Measurements from ENCODE around the gene CEP72.

Gene CEP72

DNA sequence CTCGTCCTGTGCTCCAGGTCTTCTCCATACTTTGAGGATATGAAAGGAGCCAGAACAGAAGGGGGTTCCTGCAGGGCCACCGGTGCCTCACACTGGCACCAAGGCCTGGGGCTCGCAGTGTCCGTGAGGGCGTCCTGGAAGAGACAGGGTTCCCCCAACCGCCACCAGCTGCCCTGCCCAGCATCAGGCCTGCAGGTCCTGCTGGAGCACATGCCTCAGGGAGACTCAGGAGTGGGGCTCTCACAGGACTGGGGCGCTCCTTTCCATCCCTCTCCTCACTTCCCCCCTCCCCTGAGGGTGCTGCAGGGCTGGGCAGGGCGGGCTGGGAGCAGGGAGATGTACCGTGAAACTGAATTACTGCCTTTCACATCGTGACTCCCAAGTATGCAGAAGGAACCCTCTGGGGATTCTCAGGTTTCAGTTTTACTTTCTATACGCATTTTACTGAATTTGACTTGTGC lies 31.7 kb downstream of the CEP72 start:
- ATAC-seq, result no peak
- H3K4me3 Mint-ChIP-seq, result no peak overlapping the region
- no peaks in the 10 kb centered on the region for H3K9me3 Mint-ChIP-seq
- H3K36me3 Mint-ChIP-seq, result peaks cover 41% of the 10 kb centered on the region
- no peak for DNase-seq (ENCODE audit: low spot score in 2 of 2)
- H3K4me1 Mint-ChIP-seq, result peaks cover 6% of the 10 kb centered on the region
- no peak overlapping the region for H3K27ac Mint-ChIP-seq

DNA sequence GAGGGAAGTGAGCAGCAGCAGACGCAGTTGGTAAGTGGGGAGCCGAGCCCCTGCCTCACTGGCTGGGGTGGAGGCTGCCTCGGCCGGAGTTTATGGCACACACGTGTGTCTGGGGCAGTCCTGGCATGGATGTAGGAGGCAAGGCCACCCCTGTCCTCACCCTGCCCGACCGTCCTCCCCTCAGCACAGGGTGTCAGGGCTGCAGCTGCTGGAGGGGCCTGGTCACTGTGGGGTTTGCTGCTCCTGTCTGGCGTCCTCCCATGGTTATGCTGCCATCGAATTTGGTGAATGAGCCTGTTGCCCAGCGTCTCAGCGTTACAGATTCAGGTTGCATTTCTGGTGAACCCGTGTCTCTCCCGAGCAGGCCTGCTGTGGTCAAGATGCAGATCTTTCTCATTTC lies 32.4 kb downstream of the CEP72 start:
- peaks cover 6% of the 10 kb centered on the region for H3K4me1 Mint-ChIP-seq
- H3K27ac Mint-ChIP-seq, result no peak overlapping the region
- ATAC-seq, result no peak
- H3K9me3 Mint-ChIP-seq, result no peaks in the 10 kb centered on the region
- peaks cover 36% of the 10 kb centered on the region for H3K36me3 Mint-ChIP-seq
- DNase-seq (ENCODE audit: low spot score in 2 of 2), result no peak
- H3K4me3 Mint-ChIP-seq, result no peak overlapping the region

DNA sequence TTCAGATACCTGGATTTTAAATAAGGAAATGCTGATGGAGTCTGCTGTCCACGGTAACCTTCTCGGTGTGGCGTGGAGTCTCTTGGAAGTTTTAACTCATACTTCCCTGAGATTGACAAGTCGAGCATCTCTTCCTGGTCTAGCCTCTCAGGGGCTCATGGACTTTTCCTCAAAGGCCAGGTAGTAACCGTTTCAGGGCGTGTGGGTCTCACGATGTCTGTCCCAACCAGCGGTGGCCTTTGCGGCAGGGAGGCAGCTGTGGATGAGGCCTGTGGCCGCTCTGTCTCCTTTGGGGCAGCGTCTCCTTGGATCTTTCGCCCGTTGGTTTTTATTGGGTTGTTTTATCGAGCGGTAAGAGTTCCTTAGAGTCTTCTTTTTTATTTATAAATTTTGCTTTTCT lies 32.8 kb downstream of the CEP72 start:
- H3K27ac Mint-ChIP-seq, result no peak overlapping the region
- no peak for ATAC-seq

DNA sequence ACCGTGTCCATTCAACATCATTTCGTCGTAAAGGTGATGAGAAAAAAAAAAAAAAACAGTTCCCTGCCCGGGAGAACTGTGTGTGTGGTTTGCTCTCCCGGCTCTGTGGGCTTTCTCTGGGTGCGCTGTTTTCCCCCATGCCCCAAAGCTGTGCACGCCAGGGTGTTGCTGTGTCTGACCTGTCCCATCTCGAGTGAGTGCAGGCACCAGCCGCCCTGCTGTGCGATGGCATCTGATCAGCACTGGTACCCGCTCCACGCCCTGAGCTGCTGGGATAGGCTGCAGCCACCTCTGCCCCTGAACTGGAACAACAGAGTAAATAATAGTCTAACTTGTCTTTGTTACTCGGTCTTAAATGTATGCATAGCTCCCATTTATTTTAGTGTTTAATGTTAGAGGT lies 33.3 kb downstream of the CEP72 start:
- no peak for DNase-seq (ENCODE audit: low spot score in 2 of 2)
- Mint-ChIP-seq H3K36me3 (peaks cover 30% of the 10 kb centered on the region), H3K4me3 (no peak overlapping the region), H3K4me1 (peaks cover 6% of the 10 kb centered on the region), H3K27ac (no peak overlapping the region), H3K9me3 (no peaks in the 10 kb centered on the region)
- no peak for ATAC-seq

More for the DNA sequence above, 32.8 kb downstream of the CEP72 start:
- Mint-ChIP-seq H3K4me1 (peaks cover 6% of the 10 kb centered on the region), H3K4me3 (no peak overlapping the region), H3K36me3 (peaks cover 35% of the 10 kb centered on the region), H3K9me3 (no peaks in the 10 kb centered on the region)
- DNase-seq (ENCODE audit: low spot score in 2 of 2), result no peak

DNA sequence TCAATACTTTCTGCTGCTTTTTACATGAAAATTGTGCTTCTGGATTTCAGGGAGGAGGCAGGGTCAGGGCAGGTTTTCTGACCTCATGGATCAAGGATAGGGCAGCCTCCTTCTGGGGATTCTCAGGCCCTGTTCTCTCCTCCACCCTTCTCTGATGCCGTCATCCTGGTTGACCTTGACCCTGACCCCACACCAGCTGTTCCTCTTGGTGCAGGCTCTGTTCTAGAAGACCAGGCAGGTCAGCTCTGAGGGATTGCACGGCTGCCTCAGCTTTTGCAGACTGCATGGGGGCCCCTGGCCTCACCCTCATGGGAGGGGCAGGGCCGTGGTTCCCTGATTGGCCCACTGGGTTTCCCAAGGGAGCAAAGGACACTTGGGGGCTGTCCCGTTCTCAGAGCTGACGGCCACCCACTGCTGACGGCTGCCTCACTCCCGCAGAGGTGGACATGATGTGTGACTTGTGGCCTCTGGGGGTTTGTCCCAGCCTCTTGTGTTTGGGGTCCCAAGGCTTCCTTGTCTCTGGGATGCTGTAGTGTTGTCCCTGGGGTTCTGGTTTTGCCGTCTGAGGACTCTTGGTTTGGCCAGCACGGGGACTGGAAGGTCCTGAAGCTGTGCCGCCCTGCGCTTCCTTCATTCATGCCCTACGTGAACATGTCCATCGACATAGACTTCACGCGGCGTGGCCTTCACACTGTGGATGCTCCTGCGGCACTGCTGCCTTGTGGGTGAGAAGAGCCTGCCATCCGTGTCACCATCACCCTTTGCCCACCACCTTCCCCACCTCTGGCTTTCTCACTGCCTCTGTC lies 34.5 kb downstream of the CEP72 start:
- H3K4me1 Mint-ChIP-seq, result peaks cover 6% of the 10 kb centered on the region
- H3K4me3 Mint-ChIP-seq, result no peak overlapping the region
- H3K36me3 Mint-ChIP-seq, result peaks cover 19% of the 10 kb centered on the region
- DNase-seq (ENCODE audit: low spot score in 2 of 2), result no peak
- ATAC-seq, result no peak
- no peaks in the 10 kb centered on the region for H3K9me3 Mint-ChIP-seq
- no peak overlapping the region for H3K27ac Mint-ChIP-seq

DNA sequence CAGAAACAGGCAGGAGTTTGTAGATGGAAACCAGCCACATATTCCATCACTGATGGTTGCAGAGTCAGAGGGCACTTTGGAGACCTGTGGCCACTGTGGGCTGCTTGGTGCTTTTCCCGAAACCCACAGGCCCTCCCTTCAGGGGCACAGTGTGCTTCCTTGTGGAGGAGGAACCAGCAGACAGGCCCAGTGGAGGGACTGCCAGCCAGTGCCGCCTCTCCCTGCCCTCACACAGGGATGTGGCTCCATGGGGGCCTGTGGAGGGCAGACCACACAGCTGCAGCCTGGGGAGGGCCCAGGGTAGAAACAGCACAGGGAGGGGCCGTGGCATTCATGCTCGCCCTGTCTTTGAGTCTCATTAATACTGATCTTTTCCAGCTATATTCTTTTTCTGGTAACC lies 35.2 kb downstream of the CEP72 start:
- DNase-seq (ENCODE audit: low spot score in 2 of 2) (no peak), ATAC-seq (no peak)
- Mint-ChIP-seq H3K4me1 (peaks cover 6% of the 10 kb centered on the region), H3K36me3 (peaks cover 19% of the 10 kb centered on the region), H3K27ac (no peak overlapping the region), H3K9me3 (no peaks in the 10 kb centered on the region), H3K4me3 (no peak overlapping the region)

DNA sequence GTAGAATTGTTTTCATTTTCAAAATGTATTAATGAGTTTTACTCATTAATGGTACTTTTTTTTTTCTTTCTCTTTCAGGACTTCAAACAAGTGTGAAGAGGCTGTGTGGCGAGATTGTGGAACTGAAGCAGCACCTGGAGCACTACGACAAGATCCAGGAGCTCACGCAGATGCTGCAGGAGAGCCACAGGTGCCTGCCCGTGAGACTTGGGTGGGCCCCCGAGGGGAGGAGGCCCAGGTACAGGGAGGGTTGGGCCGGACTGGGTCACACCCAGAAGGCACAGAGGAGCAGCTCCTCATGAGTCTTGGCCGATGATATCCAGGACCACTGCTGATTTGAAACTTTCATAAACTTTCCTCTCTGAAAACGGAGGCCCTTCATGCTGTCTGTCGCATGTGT lies 35.6 kb downstream of the CEP72 start:
- Mint-ChIP-seq H3K9me3 (no peaks in the 10 kb centered on the region), H3K36me3 (peaks cover 19% of the 10 kb centered on the region), H3K4me1 (peaks cover 6% of the 10 kb centered on the region), H3K4me3 (no peak overlapping the region), H3K27ac (no peak overlapping the region)
- ATAC-seq (no peak), DNase-seq (ENCODE audit: low spot score in 2 of 2) (no peak)

DNA sequence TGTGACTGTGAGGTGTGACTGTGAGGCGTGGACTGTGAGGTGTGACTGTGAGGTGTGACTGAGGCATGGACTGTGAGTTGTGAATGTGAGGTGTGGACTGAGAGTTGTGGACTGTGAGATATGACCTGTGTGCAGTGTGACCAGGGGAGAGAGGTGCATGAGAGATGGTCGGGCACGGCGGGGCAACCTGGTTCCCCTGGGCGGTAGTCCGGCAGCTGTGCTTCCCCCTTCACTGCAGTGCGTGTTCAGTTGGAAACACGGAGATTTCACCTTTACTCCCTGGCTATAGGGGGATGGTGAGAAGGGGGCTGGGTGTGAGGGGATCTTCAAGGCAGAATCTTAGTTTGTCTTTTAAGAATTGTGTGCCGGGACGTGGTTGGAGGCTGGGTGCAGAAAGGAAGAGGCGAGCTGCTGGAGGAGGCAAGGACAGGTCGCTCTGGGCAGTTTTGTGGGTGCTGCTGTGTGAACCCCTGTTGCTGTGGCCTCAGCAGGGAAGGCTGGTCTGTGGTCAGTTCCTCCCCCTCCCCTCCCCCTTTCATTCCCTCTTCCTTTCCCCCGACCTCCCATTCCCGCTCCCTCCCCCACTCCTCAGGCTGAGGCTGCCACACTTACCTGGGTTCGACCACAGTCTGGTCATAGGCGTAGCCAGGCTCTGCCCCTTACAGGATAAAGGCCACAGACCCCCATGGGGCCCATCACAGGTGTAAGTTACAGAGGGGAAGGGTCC lies 39.3 kb downstream of the CEP72 start:
- DNase-seq (ENCODE audit: low spot score in 2 of 2) (no peak), ATAC-seq (no peak)
- no peaks in the 10 kb centered on the region for H3K4me1 Mint-ChIP-seq
- H3K27ac Mint-ChIP-seq, result no peak overlapping the region
- H3K36me3 Mint-ChIP-seq, result peaks cover 7% of the 10 kb centered on the region
- no peaks in the 10 kb centered on the region for H3K9me3 Mint-ChIP-seq
- no peak overlapping the region for H3K4me3 Mint-ChIP-seq

DNA sequence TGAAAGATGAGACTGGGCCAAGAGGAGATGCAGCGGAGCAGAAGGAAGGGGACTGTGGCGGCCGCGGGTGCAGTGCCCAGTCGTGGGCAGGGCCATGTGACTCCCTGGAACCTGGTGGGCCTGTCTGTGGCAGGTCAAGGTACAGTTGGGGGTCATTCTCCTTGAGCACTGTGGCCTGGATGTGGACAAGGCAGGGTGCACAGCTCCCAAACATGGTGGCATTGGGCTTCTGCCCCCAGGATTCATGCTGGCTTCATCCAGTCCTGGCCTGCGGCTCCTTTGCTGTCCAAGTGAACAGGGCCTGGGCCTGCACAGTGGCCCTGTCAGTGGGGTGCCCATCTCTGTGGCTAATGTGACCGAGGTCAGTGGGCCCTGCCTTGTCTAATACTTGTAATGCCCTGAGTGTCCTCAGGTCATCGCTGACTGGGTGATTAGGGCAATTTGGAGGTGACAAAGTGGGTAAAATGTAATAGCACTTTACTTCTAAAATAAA lies 39.9 kb downstream of the CEP72 start:
- no peak for DNase-seq (ENCODE audit: low spot score in 2 of 2)
- no peaks in the 10 kb centered on the region for H3K9me3 Mint-ChIP-seq
- peaks cover 12% of the 10 kb centered on the region for H3K36me3 Mint-ChIP-seq
- no peak overlapping the region for H3K4me3 Mint-ChIP-seq
- H3K27ac Mint-ChIP-seq, result no peak overlapping the region
- no peaks in the 10 kb centered on the region for H3K4me1 Mint-ChIP-seq
- no peak for ATAC-seq

DNA sequence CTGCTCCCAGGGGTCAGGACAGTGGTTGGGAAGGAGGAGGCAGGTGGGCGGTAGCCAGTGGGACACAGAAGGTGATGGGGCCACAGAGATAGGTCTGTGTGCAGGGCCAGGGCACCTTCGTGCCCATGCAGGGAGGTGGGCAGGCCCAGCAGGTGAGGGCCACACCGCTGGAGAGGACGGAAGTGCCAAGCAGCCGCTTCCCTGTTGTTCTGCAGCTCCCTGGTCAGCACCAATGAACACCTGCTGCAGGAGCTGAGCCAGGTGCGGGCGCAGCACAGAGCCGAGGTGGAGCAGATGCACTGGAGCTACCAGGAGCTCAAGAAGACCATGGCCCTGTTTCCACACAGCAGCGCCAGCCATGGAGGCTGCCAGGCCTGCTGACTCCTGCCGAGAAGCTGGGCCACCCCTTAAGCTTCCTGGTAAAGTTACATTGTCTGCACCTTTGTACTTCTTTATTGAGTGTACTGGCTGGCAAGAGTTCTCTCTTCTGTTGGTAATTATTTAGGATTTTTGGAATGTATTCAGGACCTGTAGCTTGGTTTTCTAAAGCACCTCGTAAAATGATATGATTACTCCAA lies 40.7 kb downstream of the CEP72 start:
- Mint-ChIP-seq H3K4me3 (no peak overlapping the region), H3K9me3 (no peaks in the 10 kb centered on the region), H3K27ac (no peak overlapping the region), H3K36me3 (peaks cover 20% of the 10 kb centered on the region), H3K4me1 (no peaks in the 10 kb centered on the region)
- no peak for ATAC-seq
- no peak for DNase-seq (ENCODE audit: low spot score in 2 of 2)

DNA sequence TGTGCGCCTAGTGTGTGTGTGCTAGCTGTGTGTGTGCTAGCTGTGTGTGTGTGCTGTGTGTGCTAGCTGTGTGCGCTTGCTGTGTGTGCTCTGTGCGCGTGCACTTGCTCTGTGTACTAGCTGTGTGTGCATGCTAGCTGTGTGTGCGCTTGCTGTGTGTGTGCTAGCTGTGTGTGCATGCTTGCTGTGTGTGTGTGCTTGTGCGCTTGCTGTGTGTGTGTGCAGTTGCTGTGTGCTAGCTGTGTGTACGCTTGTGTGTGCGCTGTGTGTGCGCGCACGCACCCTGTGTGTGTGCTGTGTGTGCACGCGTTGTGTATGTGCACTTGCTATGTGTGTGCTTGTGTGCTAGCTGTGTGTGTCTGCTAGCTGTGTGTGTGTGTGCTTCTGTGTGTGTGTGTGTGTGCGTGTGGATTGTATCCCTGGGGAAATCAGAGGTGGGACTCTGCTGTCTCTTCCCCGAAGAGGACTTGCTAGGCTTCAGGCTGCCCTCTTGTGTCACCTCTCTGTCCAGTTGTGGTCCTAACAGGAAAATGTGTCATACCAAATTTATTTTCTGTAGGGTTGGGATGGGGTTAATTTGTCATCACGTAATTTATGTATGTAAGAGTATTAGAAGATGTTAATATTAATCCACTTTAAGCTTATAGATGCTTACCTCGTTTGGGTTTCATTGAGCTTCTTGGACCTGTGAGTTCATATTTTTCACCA lies 42.1 kb downstream of the CEP72 start:
- peaks cover 32% of the 10 kb centered on the region for H3K36me3 Mint-ChIP-seq
- no peak overlapping the region for H3K27ac Mint-ChIP-seq
- no peak for ATAC-seq
- no peak for DNase-seq (ENCODE audit: low spot score in 2 of 2)
- H3K9me3 Mint-ChIP-seq, result no peaks in the 10 kb centered on the region
- H3K4me3 Mint-ChIP-seq, result no peak overlapping the region
- H3K4me1 Mint-ChIP-seq, result no peaks in the 10 kb centered on the region

DNA sequence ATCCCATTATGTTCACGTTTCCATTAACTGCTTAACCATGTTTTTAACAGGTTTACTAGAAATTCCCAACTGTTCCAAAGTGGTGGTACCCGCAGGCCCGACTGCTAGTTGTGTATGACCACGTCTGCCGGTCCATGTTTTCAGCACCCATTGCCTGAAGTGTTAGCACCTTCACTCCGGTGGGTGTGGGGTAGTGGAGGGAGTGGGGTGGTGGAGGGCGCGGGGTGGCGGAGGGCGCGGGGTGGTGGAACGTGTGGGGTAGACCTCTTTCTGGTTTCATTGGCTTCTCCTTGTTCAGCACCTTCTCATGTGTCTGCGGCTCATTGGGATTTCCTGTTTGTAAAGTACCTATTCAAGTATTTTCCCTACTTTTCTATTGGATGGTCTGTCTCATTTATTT lies 43.3 kb downstream of the CEP72 start:
- no peak for ATAC-seq
- peaks cover 37% of the 10 kb centered on the region for H3K36me3 Mint-ChIP-seq
- H3K9me3 Mint-ChIP-seq, result no peaks in the 10 kb centered on the region
- no peak overlapping the region for H3K27ac Mint-ChIP-seq
- no peaks in the 10 kb centered on the region for H3K4me1 Mint-ChIP-seq
- no peak overlapping the region for H3K4me3 Mint-ChIP-seq
- DNase-seq (ENCODE audit: low spot score in 2 of 2), result no peak

DNA sequence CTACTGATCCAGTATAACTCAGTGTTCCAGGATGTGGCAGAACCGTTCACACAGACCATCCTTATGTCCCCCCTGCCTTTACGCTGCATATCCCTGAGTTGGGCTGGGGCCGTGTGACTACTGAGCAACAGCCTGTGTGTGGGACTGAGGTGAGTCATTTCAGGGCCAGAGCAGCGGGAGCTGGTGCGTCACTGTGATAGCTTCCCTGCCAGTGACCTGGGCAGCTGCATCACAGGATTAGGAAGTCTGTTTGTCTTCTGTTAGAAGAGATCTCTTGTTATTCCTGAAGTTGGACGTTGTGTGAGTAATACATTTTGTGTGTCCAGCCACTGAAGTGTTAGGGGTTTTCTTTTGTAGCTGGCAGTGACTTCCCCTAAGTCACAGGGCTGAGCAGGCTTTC lies 45.4 kb downstream of the CEP72 start:
- no peaks in the 10 kb centered on the region for H3K9me3 Mint-ChIP-seq
- ATAC-seq, result peak; percentile 36
- no peak overlapping the region for H3K4me3 Mint-ChIP-seq
- H3K27ac Mint-ChIP-seq, result peak overlapping the region; percentile 2
- DNase-seq (ENCODE audit: low spot score in 2 of 2), result no peak
- H3K4me1 Mint-ChIP-seq, result no peaks in the 10 kb centered on the region
- peaks cover 48% of the 10 kb centered on the region for H3K36me3 Mint-ChIP-seq

DNA sequence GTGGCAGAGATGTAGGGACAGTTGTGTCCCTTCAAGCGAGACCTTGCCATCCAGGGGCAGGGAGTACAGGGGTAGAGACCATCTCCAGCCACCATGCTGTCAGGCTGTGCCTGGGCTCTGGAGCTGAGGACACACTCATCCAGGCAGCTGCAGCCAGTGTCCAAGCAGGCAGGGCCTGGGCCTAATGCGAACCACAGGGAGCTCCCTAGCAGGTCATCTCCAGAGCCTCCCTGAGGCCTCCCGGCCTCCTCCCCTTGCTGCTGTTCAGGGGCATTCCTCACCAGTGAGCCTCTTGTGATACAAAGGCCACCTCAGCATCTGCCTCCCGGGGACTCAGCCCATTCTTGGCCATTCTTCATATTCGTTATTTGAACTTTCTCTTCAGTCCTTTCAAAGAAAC lies 46.0 kb downstream of the CEP72 start:
- no peak for ATAC-seq
- DNase-seq (ENCODE audit: low spot score in 2 of 2), result no peak
- Mint-ChIP-seq H3K4me1 (no peaks in the 10 kb centered on the region), H3K36me3 (peaks cover 48% of the 10 kb centered on the region), H3K9me3 (no peaks in the 10 kb centered on the region), H3K4me3 (no peak overlapping the region), H3K27ac (no peak overlapping the region)
